ENCODE measurements around the gene CDC6.

DNA sequence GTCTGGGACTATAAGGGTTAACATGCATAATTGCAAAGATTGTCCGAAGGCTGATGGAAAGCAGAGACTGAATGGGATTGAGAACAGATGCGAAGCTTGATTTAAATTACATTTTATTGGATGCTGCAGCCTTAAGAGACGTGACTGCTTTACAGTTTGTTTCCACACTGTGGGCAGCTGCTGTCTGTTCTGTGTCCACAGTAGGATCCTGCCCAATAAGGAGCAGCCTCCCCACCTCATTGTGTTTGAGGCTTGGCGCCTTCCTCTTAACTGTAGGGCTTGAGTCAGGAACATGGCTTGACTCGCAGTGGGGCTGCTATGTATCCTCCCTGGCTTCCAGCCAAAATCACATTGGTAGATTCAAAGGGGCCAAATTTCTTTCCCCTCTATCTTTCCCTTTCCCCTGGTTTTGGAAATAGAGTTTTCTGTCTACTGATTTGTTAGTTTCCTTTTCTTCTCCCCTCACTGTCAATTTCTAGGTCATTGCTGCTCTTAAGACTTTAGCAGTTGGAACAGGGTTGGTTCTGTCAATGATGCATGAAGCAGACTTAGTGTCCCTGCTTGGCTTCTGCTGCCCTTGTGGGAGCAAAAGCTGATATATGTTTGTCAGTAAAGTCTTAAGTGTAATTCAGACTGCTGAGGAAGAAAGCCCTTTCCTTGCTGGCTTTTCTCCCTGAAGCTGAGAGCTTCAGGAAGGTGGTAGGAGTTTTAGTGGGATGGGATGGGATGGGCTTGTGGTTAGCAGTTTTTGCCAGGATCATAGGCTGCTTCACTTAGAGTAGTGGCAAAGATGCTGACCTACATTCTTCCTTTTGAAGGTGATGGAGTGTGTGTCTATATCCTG lies 16.3 kb downstream of the CDC6 start:
- TF ChIP-seq CTCF (IDR thresholded peaks at IDR 0.05; ENCODE audit: low read depth, low read length) (no peak), EZH2phosphoT487 (IDR thresholded peaks at IDR 0.05; ENCODE audit: low read depth) (no peak)

All from OCI-LY3 (cell line).